Activated CD8-positive, alpha-beta T cell treated with anti-CD3 and anti-CD28 coated beads for 36 hours (primary cell): ENCODE measurements around the gene TRIAP1. TPM values are rescaled to one million over a fixed set of nuclear protein-coding genes. Genes with fewer than 3 reads are reported as not detected.

Experiments used
- ATAC-seq: fragments of 200-7000 bp; cut with Tn5 transposase; one replicate; pipeline ENCODE4 v1.10.0; 2021; ENCODE audit warnings: mild to moderate bottlenecking, moderate library complexity
- CTCF ChIA-PET: fragments of 350-600 bp; sonication (Branson Sonifier 250); formaldehyde crosslinking; loops from one replicate; lab custom pipeline; 2021; ENCODE audit warnings: antibody characterized with exemption; lab: Charles Lee
- POLR2A ChIA-PET: fragments of 350-600 bp; sonication (Branson Sonifier 250); formaldehyde crosslinking; loops from one replicate; lab custom pipeline; 2021; ENCODE audit warnings: antibody characterized with exemption; lab: Charles Lee
- DNase-seq: peaks from one replicate; pipeline ENCODE4 v3.0.0-alpha.2; 2020
- H3K27ac Mint-ChIP-seq: one replicate; pipeline ENCODE4 v1.8.0; 2021; ENCODE audit warnings: mild to moderate bottlenecking, mixed read lengths
- H3K27me3 Mint-ChIP-seq: one replicate; pipeline ENCODE4 v1.8.0; 2021; ENCODE audit warnings: mixed read lengths
- H3K36me3 Mint-ChIP-seq: one replicate; pipeline ENCODE4 v1.8.0; 2021; ENCODE audit warnings: low read depth, mixed read lengths
- H3K4me1 Mint-ChIP-seq: one replicate; pipeline ENCODE4 v1.8.0; 2021; ENCODE audit warnings: low read depth, mixed read lengths
- H3K4me3 Mint-ChIP-seq: one replicate; pipeline ENCODE4 v1.8.0; 2021; ENCODE audit warnings: mild to moderate bottlenecking, moderate library complexity, mixed read lengths
- H3K9me3 Mint-ChIP-seq: one replicate; pipeline ENCODE4 v1.8.0; 2021; ENCODE audit warnings: mixed read lengths
- CTCF ChIP-seq: fragments of 200-600 bp; IDR thresholded peaks from one replicate; pipeline ENCODE4 v1.8.0; 2022; ENCODE audit warnings: antibody characterized with exemption, mild to moderate bottlenecking
- intact Hi-C: fragments of 100-400 bp; cut with micrococcal nuclease; formaldehyde crosslinking; loops from one replicate; pipeline ENCODE4 v1.10.0; 2022
- total RNA-seq, 2 experiments: library from RNA; stranded (reverse); gene quantifications; one replicate each; pipeline ENCODE4 v1.2.3, GENCODE V29; 2021

The TRIAP1 gene
- total RNA-seq, 2 experiments from 2014 or later = 43.1 to 45.1 TPM

GRCh38 chr12:120473807-120474615 lies 27.8 kb upstream of the TRIAP1 start:
- Mint-ChIP-seq H3K4me3 (no peak overlapping the region), H3K9me3 (no peaks in the 10 kb centered on the region), H3K27ac (no peak overlapping the region), H3K36me3 (no peaks in the 10 kb centered on the region), H3K27me3 (no peaks in the 10 kb centered on the region), H3K4me1 (peaks cover 14% of the 10 kb centered on the region)
- no peak for TF ChIP-seq CTCF
- ATAC-seq = no peak
- no peak for DNase-seq
- ChIA-PET POLR2A (interaction anchor here (0.7 to 1.3 kb wide), 3 partner anchors 8 to 22 kb away, joined by 3 to 4 read pairs (median 3); partner anchors contain the start of gene DYNLL1), CTCF (interaction anchor here (1.0 to 1.7 kb wide), 3 partner anchors 7 to 41 kb away, joined by 3 to 9 read pairs (median 3); no protein-coding TSS in a partner anchor)
- intact Hi-C loops = no loop called here

- DNase-seq (no peak), ATAC-seq (no peak)
- no peaks in the 10 kb centered on the region for H3K9me3 Mint-ChIP-seq
- intact Hi-C loops = no loop called here
- ChIA-PET CTCF (interaction anchor here (0.6 to 1.2 kb wide), 5 partner anchors 10 to 180 kb away, joined by 3 to 4 read pairs (median 3); no protein-coding TSS in a partner anchor), POLR2A (interaction anchor here (0.7 to 1.7 kb wide), 2 partner anchors 9 to 281 kb away, joined by 4 read pairs; no protein-coding TSS in a partner anchor)
- no peak overlapping the region for H3K27ac Mint-ChIP-seq
- peaks cover 20% of the 10 kb centered on the region for H3K4me1 Mint-ChIP-seq
- H3K4me3 Mint-ChIP-seq = no peak overlapping the region
- TF ChIP-seq CTCF = no peak
- H3K36me3 Mint-ChIP-seq = peaks cover 8% of the 10 kb centered on the region
- no peaks in the 10 kb centered on the region for H3K27me3 Mint-ChIP-seq
These were observed 26.3 kb upstream of the TRIAP1 start for GRCh38 chr12:120472521-120472920.

DNA sequence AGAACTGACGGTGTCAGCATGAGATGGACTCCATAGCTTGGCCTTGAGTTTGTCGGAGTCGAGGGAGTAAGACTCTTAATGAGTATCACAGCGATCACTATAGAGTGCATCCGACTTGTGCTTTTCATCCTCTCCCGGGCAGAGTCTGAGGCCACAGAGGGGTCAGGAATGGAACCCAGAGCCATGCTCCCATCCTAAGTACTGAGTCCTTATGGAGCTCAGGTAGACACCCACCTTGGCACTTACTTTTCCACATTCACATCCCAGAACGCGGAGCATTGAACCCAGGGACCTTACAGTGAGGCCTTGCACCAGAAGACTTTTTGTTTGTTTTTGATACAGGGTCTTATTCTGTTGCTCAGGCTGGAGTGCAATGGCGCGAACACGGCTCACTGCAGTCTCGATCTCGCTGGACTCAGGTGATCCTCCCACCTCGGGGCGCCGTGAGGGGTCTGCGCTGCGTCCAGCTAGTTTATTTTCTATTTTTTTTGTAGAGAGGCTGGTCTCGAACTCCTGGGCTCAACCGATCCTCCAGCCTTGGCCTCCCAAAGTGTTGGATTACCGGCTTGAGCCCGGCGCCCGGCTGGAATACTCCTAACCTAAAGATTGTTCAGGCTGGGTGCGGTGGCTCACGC lies 24.1 kb upstream of the TRIAP1 start:
- CTCF ChIA-PET = interaction anchor here (0.5 to 8.9 kb wide), 10 partner anchors 15 to 217 kb away, joined by 3 to 110 read pairs (median 4); partner anchors contain the start of genes COQ5 and DYNLL1
- H3K4me1 Mint-ChIP-seq = peaks cover 41% of the 10 kb centered on the region
- no peak for DNase-seq

DNA sequence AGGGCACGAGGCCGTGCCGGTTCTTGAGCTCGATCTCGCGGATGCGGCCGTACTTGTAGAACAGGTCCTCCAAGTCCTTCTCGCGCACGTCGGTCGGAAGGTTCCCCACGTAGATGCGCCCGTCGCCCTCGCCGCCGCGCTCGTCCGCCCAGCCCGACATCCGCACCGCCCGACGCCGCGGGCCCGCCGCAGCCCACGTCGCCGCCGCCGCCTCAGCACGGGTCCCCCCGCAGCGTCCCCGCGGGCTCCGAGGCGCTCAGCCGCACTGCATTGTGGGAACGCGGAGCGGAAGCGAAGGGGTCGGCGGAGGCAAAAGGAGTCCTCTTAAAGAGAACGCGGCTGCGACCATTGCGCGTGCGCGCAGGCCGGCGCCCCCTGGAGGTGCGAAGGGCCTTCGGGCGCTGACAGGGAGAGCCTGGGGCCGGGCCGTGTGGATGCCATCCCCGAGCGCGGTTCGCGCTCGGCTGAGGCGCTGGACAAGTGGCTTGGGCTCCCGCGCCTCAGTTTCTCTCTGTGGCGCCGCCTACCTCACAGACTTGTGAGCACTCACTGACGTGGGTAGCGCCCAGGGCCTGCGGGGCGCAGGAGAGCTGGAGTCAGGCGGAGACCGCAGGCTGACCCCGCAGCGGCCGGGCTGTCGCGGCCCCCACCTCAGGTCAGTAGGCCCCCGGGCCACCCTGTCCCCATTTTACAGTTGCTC lies 23.4 kb upstream of the TRIAP1 start, which contains the start of gene SRSF9:
Gene SRSF9 (minus strand): TSS at position 299 of the 700 bp plus-strand sequence. CDS start 139 bp downstream, at position 160.
- peak; percentile 94 for TF ChIP-seq CTCF
- DNase-seq (peak; percentile 97), ATAC-seq (peak; percentile 94)
- H3K36me3 Mint-ChIP-seq = peaks cover 29% of the 10 kb centered on the region
- CTCF ChIA-PET = interaction anchor here (0.5 to 8.9 kb wide), 11 partner anchors 15 to 156 kb away, joined by 3 to 110 read pairs (median 4); partner anchors contain the start of genes COQ5 and DYNLL1
- intact Hi-C loops = no loop called here
- peaks cover 42% of the 10 kb centered on the region for H3K4me1 Mint-ChIP-seq
- H3K27ac Mint-ChIP-seq = peak within 1 kb of the TSS; percentile 85
- H3K4me3 Mint-ChIP-seq = peak within 1 kb of the TSS; percentile 77
- H3K27me3 Mint-ChIP-seq = no peaks in the 10 kb centered on the region
- H3K9me3 Mint-ChIP-seq = no peaks in the 10 kb centered on the region
- POLR2A ChIA-PET = interaction anchor here (0.7 to 3.5 kb wide), 21 partner anchors 10 to 269 kb away, joined by 3 to 27 read pairs (median 5); partner anchors contain the start of genes COX6A1, DYNLL1, GATC and POP5

More for the DNA sequence above, 24.1 kb upstream of the TRIAP1 start:
- intact Hi-C loops = no loop called here
- ATAC-seq = peak; percentile 31
- Mint-ChIP-seq H3K27ac (peak overlapping the region; percentile 85), H3K4me3 (peak overlapping the region; percentile 77), H3K36me3 (peaks cover 25% of the 10 kb centered on the region), H3K27me3 (no peaks in the 10 kb centered on the region), H3K9me3 (no peaks in the 10 kb centered on the region)
- POLR2A ChIA-PET = interaction anchor here (0.7 to 3.5 kb wide), 14 partner anchors 9 to 269 kb away, joined by 3 to 27 read pairs (median 6); partner anchors contain the start of genes COX6A1, DYNLL1, GATC and POP5
- no peak for TF ChIP-seq CTCF
